GM18868 (cell line): ENCODE measurements around the gene MARS1.
A peak's percentile ranks its signal among the peaks of the same experiment; 100 is the strongest.

Experiments used
- ATAC-seq: cut with Tn5 transposase; IDR thresholded peaks from one replicate; pipeline ENCODE4 v1.9.1; 2021; ENCODE audit warnings: mild to moderate bottlenecking, moderate library complexity; ENCODE audit not compliant: unreplicated experiment

The MARS1 gene

GRCh38 chr12:57526477-57527126, 38.7 kb downstream of the MARS1 start:
- no peak for ATAC-seq

DNA sequence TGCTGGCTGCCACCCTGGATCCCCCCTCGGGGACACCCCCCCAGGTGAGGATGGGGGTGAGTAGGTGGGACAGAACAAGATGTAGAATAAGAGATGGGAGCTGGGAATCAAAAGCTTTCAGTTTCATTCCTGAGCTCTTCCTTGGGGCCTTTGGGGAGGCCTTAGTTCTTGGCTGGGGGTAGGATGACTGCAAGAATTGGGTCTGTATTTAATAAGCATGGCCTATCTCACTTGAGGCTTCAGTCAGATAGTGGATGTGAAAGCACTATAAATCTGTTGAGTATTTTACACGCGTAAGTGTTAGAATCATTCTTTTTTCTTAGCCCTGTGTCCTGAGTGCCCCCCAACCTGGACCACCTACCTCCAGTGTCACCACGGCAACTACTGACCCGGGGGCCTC, 39.3 kb downstream of the MARS1 start:
- no peak for ATAC-seq

GRCh38 chr12:57528176-57528575, 40.3 kb downstream of the MARS1 start:
- ATAC-seq = no peak

- ATAC-seq = no peak
Observed at GRCh38 chr12:57528831-57529555, 41.1 kb downstream of the MARS1 start.

DNA sequence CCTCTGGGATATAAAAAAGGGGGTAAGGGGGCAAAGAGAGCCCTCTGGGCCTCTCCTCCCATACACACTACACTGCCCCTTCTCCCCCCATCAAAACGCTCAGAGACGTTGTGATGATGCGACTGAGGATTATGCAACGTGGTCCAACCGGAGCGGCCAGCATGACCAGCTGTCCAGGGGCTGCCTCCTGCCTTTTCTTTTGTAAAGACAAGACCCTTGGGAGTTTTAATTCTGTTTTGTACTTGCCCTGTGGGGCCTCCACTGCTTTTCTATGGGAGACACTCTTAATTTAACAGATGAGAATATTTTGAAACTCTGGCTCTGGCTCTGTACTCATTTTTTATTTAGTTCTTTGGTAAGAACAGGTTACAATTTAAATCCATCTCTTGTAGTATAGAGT, 42.0 kb downstream of the MARS1 start:
- no peak for ATAC-seq

DNA sequence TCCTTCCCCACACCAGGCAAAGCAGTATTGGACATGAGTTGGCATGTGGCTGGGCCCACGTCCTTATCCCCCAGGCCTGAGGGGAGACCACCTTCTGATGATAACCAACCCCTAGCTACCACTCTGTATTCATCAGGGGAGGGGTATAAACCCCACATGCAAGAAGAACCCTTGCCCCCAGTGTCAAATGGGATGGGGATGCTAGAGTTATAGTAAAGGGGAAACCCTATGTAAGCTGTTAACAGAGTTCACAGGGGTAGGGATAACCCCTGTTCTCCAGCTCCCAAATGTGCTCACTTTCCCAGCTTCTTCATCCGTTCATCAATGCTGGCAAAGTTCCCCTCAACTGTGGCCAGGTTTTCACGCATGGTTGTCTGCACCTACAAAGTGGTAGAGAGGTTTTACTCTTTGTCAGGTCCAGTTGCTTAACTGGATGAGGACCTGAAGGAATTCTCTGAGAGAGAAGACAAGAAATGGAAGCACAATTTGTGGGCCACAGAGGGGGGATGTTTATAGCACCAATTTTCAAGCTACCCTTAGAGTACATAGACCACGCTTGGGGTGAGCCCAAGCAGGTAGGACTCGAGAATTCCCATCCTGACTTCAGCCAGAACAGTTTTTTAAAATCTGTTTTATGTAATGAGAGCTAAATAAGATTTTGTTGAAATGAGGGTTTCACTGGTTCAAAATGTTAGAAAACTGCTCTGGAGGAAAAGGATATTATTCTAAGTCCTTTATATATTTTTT, 42.7 kb downstream of the MARS1 start:
- ATAC-seq = no peak

GRCh38 chr12:57531836-57532235, 44.0 kb downstream of the MARS1 start:
- no peak for ATAC-seq

DNA sequence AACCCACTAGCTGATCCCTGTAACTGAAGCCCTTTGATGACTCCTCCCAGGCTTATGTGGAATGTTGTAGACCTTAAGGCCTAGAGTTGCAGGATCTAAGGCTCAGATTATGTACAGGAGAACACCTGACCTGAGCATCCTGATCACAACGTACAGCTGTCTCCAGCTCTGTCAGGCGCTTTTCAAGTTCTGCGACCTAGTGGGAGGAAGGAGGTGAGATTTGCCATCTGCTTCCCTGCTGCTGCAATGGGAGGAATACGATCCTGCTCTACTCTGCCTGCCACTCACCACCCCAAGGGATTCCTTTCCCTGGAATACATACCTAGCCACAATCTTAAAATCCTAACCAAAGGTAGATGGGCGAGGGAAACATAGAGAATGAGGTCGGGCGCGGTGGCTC, 45.2 kb downstream of the MARS1 start:
- ATAC-seq = no peak

- no peak for ATAC-seq
Observed at GRCh38 chr12:57534250-57534649, 46.4 kb downstream of the MARS1 start.

GRCh38 chr12:57534991-57535543, 47.2 kb downstream of the MARS1 start:
- ATAC-seq = no peak

GRCh38 chr12:57535764-57536596, 48.1 kb downstream of the MARS1 start:
- no peak for ATAC-seq

- no peak for ATAC-seq
Observed at GRCh38 chr12:57536597-57536942, 48.7 kb downstream of the MARS1 start.

DNA sequence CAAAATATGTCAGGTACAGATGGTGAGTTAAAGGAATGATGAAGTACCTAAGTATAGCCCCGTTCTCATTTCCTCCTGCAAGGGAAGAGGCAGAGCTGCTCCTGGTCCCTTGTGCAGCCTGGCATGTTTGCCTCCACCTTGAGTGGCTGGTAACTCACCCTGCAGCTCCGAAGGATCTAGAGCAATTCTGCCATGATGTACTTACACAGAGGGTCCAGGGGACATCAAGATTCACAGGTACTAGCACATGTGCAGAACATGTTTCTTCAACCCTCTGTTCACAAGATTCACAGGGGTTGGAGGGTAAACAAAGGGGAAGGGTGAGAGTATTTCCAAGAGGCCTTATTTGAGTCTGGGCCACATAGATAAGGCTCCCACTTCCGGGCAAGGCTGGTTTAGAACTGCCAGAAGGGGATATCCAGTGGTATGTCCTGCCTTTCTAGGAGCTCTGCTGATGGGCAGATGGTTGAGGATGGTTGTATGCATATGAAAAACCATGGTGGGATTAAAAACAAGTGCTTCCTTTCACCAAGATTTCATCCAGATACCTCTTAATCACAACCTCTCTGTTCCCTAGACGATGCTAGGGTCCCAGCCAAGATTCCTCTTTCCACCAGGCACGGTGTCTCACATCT, 51.4 kb downstream of the MARS1 start:
- no peak for ATAC-seq

DNA sequence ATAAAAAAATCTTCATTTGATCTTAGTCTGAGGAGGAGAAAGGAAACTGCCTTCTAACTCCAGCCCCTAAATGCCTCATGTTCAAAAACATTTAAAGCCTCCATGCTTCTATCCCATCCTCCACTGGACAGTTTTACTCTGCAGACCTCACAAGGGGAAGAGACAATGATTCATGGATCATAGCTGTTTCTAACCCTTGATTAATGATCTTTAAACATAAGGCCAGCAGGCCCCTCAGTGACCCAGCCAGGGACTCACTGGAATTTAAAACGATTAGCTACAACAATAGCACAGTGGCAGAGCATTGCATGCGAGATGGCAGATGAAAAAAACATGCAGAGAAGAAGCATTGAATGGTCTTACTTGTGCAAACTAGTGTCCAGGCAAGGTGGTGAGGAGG, 53.1 kb downstream of the MARS1 start:
- ATAC-seq = no peak

GRCh38 chr12:57541717-57542116, 53.8 kb downstream of the MARS1 start:
- no peak for ATAC-seq

DNA sequence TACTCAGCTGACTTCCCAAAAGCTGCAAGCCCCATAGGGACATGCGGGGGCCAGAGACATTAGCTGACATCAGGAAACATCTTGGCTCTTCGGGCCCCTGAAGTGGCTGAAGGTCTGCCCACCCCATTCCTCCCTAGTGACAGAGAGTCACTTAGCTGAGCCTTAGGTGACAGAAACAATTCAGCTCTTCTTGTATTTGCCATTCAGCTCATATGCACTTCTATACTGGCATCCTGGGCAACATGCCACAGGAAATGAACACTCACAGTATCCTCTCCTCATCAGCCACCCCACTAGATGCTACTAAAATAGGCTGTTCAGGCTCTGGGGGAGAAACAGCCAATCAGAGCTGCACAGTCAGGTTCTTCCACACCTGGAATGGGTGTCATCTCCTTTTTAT, 55.7 kb downstream of the MARS1 start:
- no peak for ATAC-seq

- ATAC-seq = no peak
Observed at GRCh38 chr12:57545809-57546437, 58.1 kb downstream of the MARS1 start.

DNA sequence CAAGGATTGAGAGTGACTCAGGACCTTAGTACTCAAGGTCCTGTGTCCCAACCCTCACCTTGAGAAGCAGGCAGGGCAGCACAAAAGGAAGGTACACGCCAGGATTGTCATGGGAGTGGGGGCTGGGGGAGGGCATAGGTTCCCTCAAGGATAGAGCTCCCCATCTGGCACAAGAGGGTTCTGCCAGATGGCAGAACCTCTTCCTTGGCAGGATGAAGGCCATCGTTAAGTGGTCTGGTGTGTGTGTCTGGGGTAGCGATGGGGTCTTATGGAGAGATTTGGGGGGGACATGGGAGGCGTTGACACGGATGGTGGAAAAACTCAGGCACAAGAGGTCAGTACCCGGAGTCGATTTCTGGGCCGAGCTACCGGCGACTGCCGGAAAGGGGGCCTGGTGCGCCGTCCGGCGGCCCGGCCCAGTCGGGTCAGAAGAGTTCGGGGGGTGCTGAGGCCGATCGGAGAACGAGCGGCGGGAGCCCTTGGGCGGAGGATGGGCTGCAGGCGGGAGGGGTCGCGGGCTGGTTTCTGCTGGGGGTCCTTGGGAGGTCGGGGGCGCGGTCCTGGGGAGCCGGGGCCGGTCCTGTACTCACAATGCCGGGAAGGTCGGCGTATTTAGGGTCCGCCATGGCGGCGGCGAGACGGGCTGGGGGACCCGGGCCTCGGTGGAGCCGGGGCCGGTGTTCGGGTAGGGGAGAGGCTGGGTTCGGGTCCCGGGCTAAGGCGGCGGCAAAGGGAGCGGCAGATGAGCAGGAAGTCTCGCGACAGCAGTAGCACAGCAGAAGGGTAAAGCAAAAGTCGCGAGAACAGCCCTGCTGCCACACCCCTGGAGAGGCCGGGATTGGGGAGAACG, 58.8 kb downstream of the MARS1 start, which contains the start of gene DCTN2:
Gene DCTN2, minus strand, starts transcription at position 755 of the 850 bp plus-strand sequence. Its CDS starts 129 bp downstream, at position 626.
- ATAC-seq = peak; percentile 98
